ENCODE measurements around the gene ELMO3.

Gene ELMO3

GRCh38 chr16:67246081-67246755, 47.3 kb downstream of the ELMO3 start:
- peak overlapping the region; percentile 92 for H3K4me3 ChIP-seq (ENCODE audit: low read depth, low read length)
- TF ChIP-seq CTCF (IDR thresholded peaks at IDR 0.05; ENCODE audit: low read depth, low read length), result peak; percentile 39
- in situ Hi-C loops (cut with HindIII; ENCODE audit: low sequenced_read_pairs), result no loop called here
- peak; percentile 90 for DNase-seq (ENCODE audit: low read depth, low spot score)

- DNase-seq (ENCODE audit: low read depth, low spot score), result no peak
- H3K4me3 ChIP-seq (ENCODE audit: low read depth, low read length), result peak overlapping the region; percentile 92
- TF ChIP-seq CTCF (IDR thresholded peaks at IDR 0.05; ENCODE audit: low read depth, low read length), result no peak
- in situ Hi-C loops (cut with HindIII; ENCODE audit: low sequenced_read_pairs), result no loop called here
Observed at GRCh38 chr16:67246756-67247191, 47.8 kb downstream of the ELMO3 start.

DNA sequence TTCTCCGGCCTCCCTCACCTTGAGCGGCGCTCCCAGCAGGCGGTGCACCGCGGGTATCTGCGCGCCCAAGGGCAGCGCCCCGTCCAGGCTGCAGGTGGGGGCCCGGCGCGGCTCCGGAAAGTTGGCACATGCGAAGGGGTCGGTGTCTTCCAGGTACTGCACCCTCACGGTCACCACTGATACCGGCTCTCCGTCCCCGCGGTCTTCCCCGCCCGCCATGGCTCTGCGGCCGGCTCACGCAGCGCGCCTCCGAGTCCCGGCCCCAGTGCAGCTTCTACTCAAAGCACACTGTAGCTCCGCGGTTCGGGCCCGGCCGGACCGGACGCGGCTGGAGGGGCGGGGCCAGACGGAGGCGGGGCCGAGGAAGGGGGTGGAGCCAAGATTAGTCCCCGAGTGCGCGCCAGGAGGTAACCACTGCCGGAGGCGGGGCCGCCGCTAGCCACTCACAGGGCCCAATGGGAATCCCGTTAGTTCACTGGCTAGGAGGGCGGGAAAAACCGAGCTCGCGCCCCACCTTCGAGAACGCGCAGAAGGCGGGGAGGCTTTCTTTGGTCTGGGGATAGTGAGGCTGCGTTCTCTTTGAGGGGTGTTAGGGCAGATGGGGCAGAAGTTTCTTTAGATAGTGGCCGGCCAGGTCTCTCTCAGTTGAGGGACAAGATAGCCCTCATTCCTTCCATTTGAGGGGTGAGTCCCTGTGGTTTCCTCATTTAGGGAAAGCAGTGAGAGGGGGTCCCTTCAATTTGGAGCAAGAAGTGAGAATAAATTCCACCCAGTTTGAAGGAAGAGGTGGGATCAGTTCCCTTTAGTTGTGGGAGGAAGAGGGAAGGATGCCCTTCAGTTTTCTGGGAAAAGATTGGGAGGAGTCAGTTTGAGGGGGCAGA, 48.5 kb downstream of the ELMO3 start, which contains the start of gene FHOD1:
TSS of gene FHOD1 (minus strand) at position 290 of the 881 bp plus-strand sequence. CDS start at position 219, 71 bp downstream.
- DNase-seq (ENCODE audit: low read depth, low spot score), result peak; percentile 96
- in situ Hi-C loops (cut with HindIII; ENCODE audit: low sequenced_read_pairs), result no loop called here
- H3K4me3 ChIP-seq (ENCODE audit: low read depth, low read length), result peak within 1 kb of the TSS; percentile 92
- no peak for TF ChIP-seq CTCF (IDR thresholded peaks at IDR 0.05; ENCODE audit: low read depth, low read length)

GRCh38 chr16:67248073-67248400, 49.1 kb downstream of the ELMO3 start:
- TF ChIP-seq CTCF (IDR thresholded peaks at IDR 0.05; ENCODE audit: low read depth, low read length), result no peak
- DNase-seq (ENCODE audit: low read depth, low spot score), result no peak
- peak overlapping the region; percentile 59 for H3K4me3 ChIP-seq (ENCODE audit: low read depth, low read length)
- in situ Hi-C loops (cut with HindIII; ENCODE audit: low sequenced_read_pairs), result no loop called here

- no peak for TF ChIP-seq CTCF (IDR thresholded peaks at IDR 0.05; ENCODE audit: low read depth, low read length)
- no peak for DNase-seq (ENCODE audit: low read depth, low spot score)
- in situ Hi-C loops (cut with HindIII; ENCODE audit: low sequenced_read_pairs), result no loop called here
Observed at GRCh38 chr16:67248401-67249177, 49.7 kb downstream of the ELMO3 start, which contains the start of gene SLC9A5. Gene SLC9A5 (plus strand): TSS chr16:67248979. CDS start chr16:67249015, 36 bp downstream.

More at GRCh38 chr16:67248401-67249177, 49.7 kb downstream of the ELMO3 start, which contains the start of gene SLC9A5:
- H3K4me3 ChIP-seq (ENCODE audit: low read depth, low read length), result peak within 1 kb of the TSS; percentile 59
